ENCODE results near the gene RYK.

DNA sequence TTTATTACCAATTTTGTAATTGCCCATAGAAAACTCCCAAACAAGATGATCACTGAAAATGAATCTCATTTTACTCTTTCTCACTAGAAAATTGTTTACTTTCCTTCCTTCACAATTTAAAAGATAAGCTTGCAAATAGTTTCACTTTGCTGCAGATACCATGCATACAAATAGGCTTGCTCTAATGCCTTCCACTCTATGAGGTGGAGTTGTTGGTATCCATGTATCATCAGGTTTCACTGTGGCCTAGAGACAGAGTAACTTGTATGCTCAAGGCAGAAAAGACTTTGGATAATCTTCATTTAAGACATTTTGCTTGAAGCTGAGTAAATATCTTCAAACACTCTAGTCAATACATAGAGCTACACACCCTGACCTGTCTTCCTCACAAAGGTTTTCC lies 60.8 kb downstream of the RYK start:
- no peak for TF ChIP-seq GATA3 (IDR thresholded peaks at IDR 0.05; ENCODE audit: low read depth, low read length)
- TF ChIP-seq GATA2 (IDR thresholded peaks at IDR 0.05; ENCODE audit: low read depth, low read length), result no peak

All from SH-SY5Y (cell line).